Activated CD8-positive, alpha-beta T cell treated with anti-CD3 and anti-CD28 coated beads, Interleukin-2, amount 10 ng/mL, durations not matched to agents 7 days and 5 days (primary cell): Measurements from ENCODE around the gene MROH9. TPM values are rescaled to one million over a fixed set of nuclear protein-coding genes. Genes with fewer than 3 reads are reported as not detected.

ENCODE experiments used
- ATAC-seq: fragments of 150-1000 bp; cut with Tn5 transposase; one replicate; pipeline ENCODE4 v1.10.0; 2021; ENCODE audit warnings: moderate library complexity
- CTCF ChIA-PET: fragments of 350-600 bp; sonication (Branson Sonifier 250); formaldehyde crosslinking; loops from one replicate; lab custom pipeline; 2021; ENCODE audit warnings: antibody characterized with exemption; lab: Charles Lee
- POLR2A ChIA-PET: fragments of 350-600 bp; sonication (Branson Sonifier 250); formaldehyde crosslinking; loops from one replicate; lab custom pipeline; 2021; ENCODE audit warnings: antibody characterized with exemption; lab: Charles Lee
- DNase-seq: peaks from one replicate; pipeline ENCODE4 v3.0.0-alpha.2; 2020
- H3K27ac Mint-ChIP-seq: one replicate; pipeline ENCODE4 v1.8.0; 2021; ENCODE audit warnings: mild to moderate bottlenecking, mixed read lengths
- H3K27me3 Mint-ChIP-seq: one replicate; pipeline ENCODE4 v1.8.0; 2021; ENCODE audit warnings: low read depth, mixed read lengths
- H3K36me3 Mint-ChIP-seq: one replicate; pipeline ENCODE4 v1.8.0; 2021; ENCODE audit warnings: low read depth, mixed read lengths
- H3K4me1 Mint-ChIP-seq: one replicate; pipeline ENCODE4 v1.8.0; 2021; ENCODE audit warnings: low read depth, mixed read lengths
- H3K4me3 Mint-ChIP-seq: one replicate; pipeline ENCODE4 v1.8.0; 2021; ENCODE audit warnings: mild to moderate bottlenecking, mixed read lengths
- H3K9me3 Mint-ChIP-seq: one replicate; pipeline ENCODE4 v1.8.0; 2022; ENCODE audit warnings: mixed read lengths; ENCODE audit not compliant: insufficient read depth
- total RNA-seq, 2 experiments: library from RNA; stranded (reverse); gene quantifications; one replicate each; pipeline ENCODE4 v1.2.3, GENCODE V29; 2021

MROH9 gene
- total RNA-seq, 2 experiments from 2014 or later: not detected

DNA sequence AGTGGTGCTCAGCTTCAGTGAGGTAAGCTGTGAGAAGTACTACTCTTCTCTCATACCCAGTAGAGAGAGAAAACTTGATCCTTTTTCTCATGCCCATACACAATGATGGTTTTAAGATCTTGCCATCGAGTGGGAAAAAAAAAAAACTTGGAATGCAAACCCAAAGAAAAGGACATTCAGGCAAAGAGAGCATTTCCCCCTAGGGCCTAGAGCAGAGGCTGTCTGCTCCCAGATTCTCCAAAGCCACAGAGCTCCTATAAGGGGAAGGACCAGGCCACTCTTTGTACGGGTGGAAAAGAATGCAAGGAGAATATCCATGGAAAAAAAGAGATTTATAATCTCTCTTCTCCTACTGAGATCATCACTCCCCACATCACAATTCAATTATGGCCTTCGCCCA lies 34.9 kb downstream of the MROH9 start:
- Mint-ChIP-seq H3K27ac (no peak overlapping the region), H3K36me3 (no peaks in the 10 kb centered on the region), H3K27me3 (peaks cover 9% of the 10 kb centered on the region), H3K4me1 (no peaks in the 10 kb centered on the region), H3K4me3 (no peak overlapping the region), H3K9me3 (no peaks in the 10 kb centered on the region)
- CTCF ChIA-PET: no interaction called here
- DNase-seq (no peak), ATAC-seq (no peak)
- POLR2A ChIA-PET: interaction anchor here (0.6 kb wide), 1 partner anchor 175 kb away, joined by 3 read pairs; no protein-coding TSS in a partner anchor

- no peak for DNase-seq
- POLR2A ChIA-PET: no interaction called here
Observed at GRCh38 chr1:170978371-170978910, 43.1 kb downstream of the MROH9 start.

DNA sequence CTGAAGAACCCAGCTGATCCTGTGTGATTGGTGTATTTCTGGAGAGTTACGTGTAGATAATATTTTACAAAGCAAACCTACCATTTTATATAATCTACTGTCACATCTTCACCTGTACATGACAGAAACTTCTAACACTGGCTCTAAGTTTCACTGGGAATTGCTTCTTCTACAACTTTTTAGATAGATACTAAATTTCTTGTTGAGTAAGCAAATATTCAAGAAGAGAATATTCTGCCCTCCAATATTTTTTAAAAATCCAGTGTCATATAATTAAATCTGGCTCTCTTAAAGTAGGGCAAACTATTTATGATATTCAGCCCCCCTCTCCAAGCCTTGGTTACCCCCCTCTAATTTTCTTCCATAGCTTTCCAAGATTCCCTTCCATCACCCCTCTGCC lies 50.1 kb downstream of the MROH9 start:
- H3K4me3 Mint-ChIP-seq: no peak overlapping the region
- POLR2A ChIA-PET: no interaction called here
- CTCF ChIA-PET: interaction anchor here (0.6 kb wide), 1 partner anchor 12 kb away, joined by 3 read pairs; no protein-coding TSS in a partner anchor
- ATAC-seq: no peak
- DNase-seq: no peak
- no peaks in the 10 kb centered on the region for H3K27me3 Mint-ChIP-seq
- H3K27ac Mint-ChIP-seq: no peak overlapping the region
- H3K4me1 Mint-ChIP-seq: no peaks in the 10 kb centered on the region
- no peaks in the 10 kb centered on the region for H3K9me3 Mint-ChIP-seq
- no peaks in the 10 kb centered on the region for H3K36me3 Mint-ChIP-seq

More at GRCh38 chr1:170978371-170978910, 43.1 kb downstream of the MROH9 start:
- Mint-ChIP-seq H3K4me3 (no peak overlapping the region), H3K36me3 (no peaks in the 10 kb centered on the region), H3K27me3 (peaks cover 2% of the 10 kb centered on the region), H3K4me1 (no peaks in the 10 kb centered on the region), H3K27ac (no peak overlapping the region), H3K9me3 (no peaks in the 10 kb centered on the region)
- CTCF ChIA-PET: no interaction called here
- no peak for ATAC-seq

- no peaks in the 10 kb centered on the region for H3K27me3 Mint-ChIP-seq
- no peak for DNase-seq
- no peak overlapping the region for H3K27ac Mint-ChIP-seq
- H3K9me3 Mint-ChIP-seq: no peaks in the 10 kb centered on the region
- CTCF ChIA-PET: no interaction called here
- no peaks in the 10 kb centered on the region for H3K36me3 Mint-ChIP-seq
- POLR2A ChIA-PET: no interaction called here
- no peaks in the 10 kb centered on the region for H3K4me1 Mint-ChIP-seq
- H3K4me3 Mint-ChIP-seq: no peak overlapping the region
- no peak for ATAC-seq
Observed at GRCh38 chr1:170986901-170987300, 51.6 kb downstream of the MROH9 start.

GRCh38 chr1:170987424-170987823 lies 52.1 kb downstream of the MROH9 start:
- no peaks in the 10 kb centered on the region for H3K27me3 Mint-ChIP-seq
- no peak for DNase-seq
- ATAC-seq: no peak
- H3K4me1 Mint-ChIP-seq: no peaks in the 10 kb centered on the region
- no peaks in the 10 kb centered on the region for H3K9me3 Mint-ChIP-seq
- CTCF ChIA-PET: no interaction called here
- no peak overlapping the region for H3K27ac Mint-ChIP-seq
- no peak overlapping the region for H3K4me3 Mint-ChIP-seq
- no peaks in the 10 kb centered on the region for H3K36me3 Mint-ChIP-seq
- POLR2A ChIA-PET: no interaction called here

GRCh38 chr1:170993151-170993550 lies 57.8 kb downstream of the MROH9 start:
- Mint-ChIP-seq H3K27me3 (no peaks in the 10 kb centered on the region), H3K27ac (no peak overlapping the region), H3K36me3 (no peaks in the 10 kb centered on the region), H3K4me1 (no peaks in the 10 kb centered on the region), H3K4me3 (no peak overlapping the region), H3K9me3 (no peaks in the 10 kb centered on the region)
- ATAC-seq (no peak), DNase-seq (no peak)
- ChIA-PET CTCF (no interaction called here), POLR2A (interaction anchor here (0.6 kb wide), 1 partner anchor 10 kb away, joined by 3 read pairs; no protein-coding TSS in a partner anchor)

DNA sequence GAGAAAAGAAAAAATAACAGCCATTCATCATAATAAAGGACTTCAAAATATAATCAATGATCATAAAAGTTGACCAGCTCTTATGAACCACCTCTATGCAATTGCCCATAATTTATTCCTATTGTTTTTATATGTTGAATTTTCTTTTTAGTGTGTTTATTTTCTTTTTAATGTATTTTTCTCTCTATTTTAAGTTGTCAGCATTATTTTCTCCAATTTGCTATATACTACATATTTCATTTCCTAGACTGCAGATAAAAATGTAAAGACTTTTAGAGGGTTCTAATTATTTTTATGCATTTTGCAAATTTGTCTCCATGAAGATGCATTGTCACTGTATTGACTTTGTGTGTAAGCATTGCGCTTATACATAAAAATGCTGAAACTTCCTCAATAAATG lies 58.4 kb downstream of the MROH9 start:
- CTCF ChIA-PET: no interaction called here
- Mint-ChIP-seq H3K4me3 (no peak overlapping the region), H3K27ac (no peak overlapping the region), H3K9me3 (no peaks in the 10 kb centered on the region), H3K4me1 (no peaks in the 10 kb centered on the region), H3K36me3 (no peaks in the 10 kb centered on the region), H3K27me3 (no peaks in the 10 kb centered on the region)
- POLR2A ChIA-PET: no interaction called here
- ATAC-seq (no peak), DNase-seq (no peak)

DNA sequence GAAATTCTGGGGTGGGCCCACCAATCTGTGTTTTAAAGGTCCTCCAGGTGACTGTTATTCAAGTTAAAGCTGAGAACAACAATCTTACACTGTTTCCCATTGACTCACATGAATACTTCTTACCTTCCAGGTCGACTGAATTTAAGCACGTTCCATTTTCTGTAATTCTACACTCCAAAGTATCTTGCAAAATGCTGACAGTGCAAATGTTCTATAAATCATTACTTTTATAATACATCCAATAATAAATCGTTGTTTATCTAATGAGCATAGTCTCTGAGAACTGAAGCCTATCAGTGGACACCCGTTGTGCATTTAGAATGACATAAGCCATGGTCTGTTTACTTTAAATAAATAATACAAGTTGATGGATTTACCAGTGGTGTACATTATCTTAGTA lies 79.5 kb downstream of the MROH9 start:
- no peak for ATAC-seq
- H3K27ac Mint-ChIP-seq: no peak overlapping the region
- no peaks in the 10 kb centered on the region for H3K36me3 Mint-ChIP-seq
- H3K27me3 Mint-ChIP-seq: no peaks in the 10 kb centered on the region
- no peak for DNase-seq
- H3K4me1 Mint-ChIP-seq: no peaks in the 10 kb centered on the region
- peaks cover 4% of the 10 kb centered on the region for H3K9me3 Mint-ChIP-seq
- no peak overlapping the region for H3K4me3 Mint-ChIP-seq
- ChIA-PET CTCF (no interaction called here), POLR2A (no interaction called here)

- Mint-ChIP-seq H3K27ac (no peak overlapping the region), H3K9me3 (peaks cover 4% of the 10 kb centered on the region), H3K4me3 (no peak overlapping the region), H3K4me1 (no peaks in the 10 kb centered on the region), H3K36me3 (no peaks in the 10 kb centered on the region), H3K27me3 (no peaks in the 10 kb centered on the region)
- CTCF ChIA-PET: no interaction called here
- DNase-seq (no peak), ATAC-seq (no peak)
- POLR2A ChIA-PET: no interaction called here
Observed at GRCh38 chr1:171017426-171017825, 82.1 kb downstream of the MROH9 start.

DNA sequence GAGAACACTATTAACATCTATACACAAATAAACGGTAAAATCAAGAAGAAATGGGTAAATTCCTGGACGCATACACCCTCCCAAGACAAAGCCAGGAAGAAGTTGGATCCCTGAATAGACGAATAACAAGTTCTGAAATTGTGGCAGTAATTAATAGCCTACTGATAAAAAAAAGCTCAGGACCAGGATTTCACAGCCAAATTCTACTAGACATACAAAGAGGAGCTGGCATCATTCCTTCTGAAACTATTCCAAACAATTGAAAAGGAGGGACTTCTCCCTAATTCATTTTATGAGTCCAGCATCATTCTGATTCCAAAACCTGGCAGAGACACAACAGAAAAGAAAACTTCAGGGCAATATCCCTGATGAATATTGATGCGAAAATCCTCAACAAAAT lies 84.6 kb downstream of the MROH9 start:
- ATAC-seq (no peak), DNase-seq (no peak)
- ChIA-PET POLR2A (no interaction called here), CTCF (no interaction called here)
- Mint-ChIP-seq H3K27ac (no peak overlapping the region), H3K4me3 (no peak overlapping the region), H3K27me3 (no peaks in the 10 kb centered on the region), H3K36me3 (no peaks in the 10 kb centered on the region), H3K9me3 (peaks cover 4% of the 10 kb centered on the region), H3K4me1 (no peaks in the 10 kb centered on the region)

DNA sequence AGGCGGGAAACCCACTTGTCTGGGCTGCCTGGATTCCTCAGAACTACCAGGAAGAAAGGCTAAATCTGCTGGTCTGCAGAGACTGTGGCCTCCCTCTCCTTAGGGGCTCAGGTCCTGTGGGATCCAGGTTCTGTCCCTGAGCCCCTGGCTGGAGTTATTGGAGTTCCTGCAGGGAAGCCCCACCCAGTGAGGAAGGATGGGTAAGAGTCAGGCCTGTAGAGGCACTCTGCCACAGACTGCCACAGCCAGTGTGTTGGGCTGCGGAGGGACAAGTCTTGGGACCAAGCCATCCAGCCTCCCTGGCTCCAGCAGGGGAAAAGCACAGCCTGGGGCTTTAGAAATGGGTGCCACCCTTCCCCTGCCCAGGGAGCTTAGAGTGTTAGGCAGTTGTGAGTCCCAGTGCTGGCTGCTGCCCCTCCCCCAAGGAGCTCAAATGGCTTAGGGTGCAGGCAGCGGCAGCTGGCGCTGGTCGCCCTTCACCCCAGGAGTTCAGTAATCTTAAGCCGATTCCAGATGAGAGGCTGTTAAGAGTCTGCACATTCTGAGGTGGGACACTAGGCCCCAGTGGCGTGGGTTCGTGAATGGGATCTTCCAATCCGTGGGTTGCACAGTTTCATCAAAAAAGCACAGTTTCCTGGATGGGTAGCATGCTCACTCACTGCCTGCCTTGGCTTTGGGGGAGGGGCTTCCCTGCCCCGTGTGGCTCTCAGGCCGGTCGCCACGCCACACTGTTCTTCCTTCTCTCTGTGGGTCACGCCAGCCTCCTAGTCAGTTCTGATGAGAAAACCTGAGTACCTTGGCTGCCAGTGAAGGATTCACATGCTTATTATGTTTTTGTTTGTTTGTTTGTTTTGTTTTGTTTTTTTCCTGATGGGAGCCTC lies 97.7 kb downstream of the MROH9 start:
- ATAC-seq (no peak), DNase-seq (no peak)
- Mint-ChIP-seq H3K4me3 (no peak overlapping the region), H3K4me1 (no peaks in the 10 kb centered on the region), H3K9me3 (no peaks in the 10 kb centered on the region), H3K27ac (no peak overlapping the region), H3K27me3 (no peaks in the 10 kb centered on the region), H3K36me3 (no peaks in the 10 kb centered on the region)
- ChIA-PET POLR2A (no interaction called here), CTCF (no interaction called here)

GRCh38 chr1:171037626-171038025 lies 102.3 kb downstream of the MROH9 start:
- Mint-ChIP-seq H3K36me3 (no peaks in the 10 kb centered on the region), H3K27me3 (peaks cover 3% of the 10 kb centered on the region), H3K4me1 (no peaks in the 10 kb centered on the region), H3K4me3 (no peak overlapping the region), H3K9me3 (no peaks in the 10 kb centered on the region), H3K27ac (no peak overlapping the region)
- no peak for DNase-seq
- ATAC-seq: no peak
- ChIA-PET POLR2A (no interaction called here), CTCF (no interaction called here)
